HCT116 (cell line): ENCODE measurements around the gene TBP. TPM values are rescaled to one million over a fixed set of nuclear protein-coding genes. Genes with fewer than 3 reads are reported as not detected.

Source experiments
- ATAC-seq: fragments of 200-7000 bp; cut with Tn5 transposase; 2 replicates; pipeline ENCODE4 v1.9.1; 2020; ENCODE audit warnings: mild to moderate bottlenecking, moderate library complexity
- BruUV-seq: library from RNA; stranded (reverse); fragments of 400-500 nt; replicated peaks from 2 replicates; lab custom pipeline; 2021; lab: Mats Ljungman, UMichigan
- CTCF ChIA-PET: fragments of 300-600 bp; sonication (Branson Sonifier 250); formaldehyde crosslinking; loops from one replicate; lab custom pipeline; 2021; ENCODE audit warnings: antibody characterized with exemption; lab: Charles Lee
- POLR2A ChIA-PET: fragments of 300-600, 350-600 bp; sonication (Branson Sonifier 250); formaldehyde crosslinking; loops from one replicate; lab custom pipeline; 2021; ENCODE audit warnings: antibody characterized with exemption; lab: Charles Lee
- RAD21 ChIA-PET, 2 experiments: fragments of 300-600 bp; sonication (Branson Sonifier 250); formaldehyde crosslinking; loops; one replicate each; lab custom pipeline; 2023; ENCODE audit warnings: low total read pairs in 2 of 2; ENCODE audit not compliant: uncharacterized antibody in 2 of 2, unreplicated experiment in 2 of 2, low non-redundant PET in 1 of 2; lab: Charles Lee
- DNase-seq: peaks from one replicate; pipeline ENCODE4 v3.0.0-alpha.2; 2010; ENCODE audit warnings: low read depth, low spot score
- H2AFZ ChIP-seq: fragments of 200-600 bp; shearing (Covaris generic), sonication (generic); 2 replicates; pipeline ENCODE4 v1.6.1; 2017; ENCODE audit warnings: low read depth, mixed run types, mixed read lengths, antibody characterized with exemption, low read length; ENCODE audit not compliant: poor library complexity, severe bottlenecking
- H3K27ac ChIP-seq: 2 replicates; pipeline ENCODE4 v1.5.1; 2012; ENCODE audit warnings: low read depth, low read length
- H3K27me3 ChIP-seq: fragments of 200-600 bp; sonication (generic); 2 replicates; pipeline ENCODE4 v1.6.1; 2016; ENCODE audit warnings: mixed run types, low read length, mixed read lengths; ENCODE audit not compliant: insufficient read depth
- H3K36me3 ChIP-seq, 2 experiments: fragments of 200-500 bp in 1 of 2; fragments of 200-600 bp in 1 of 2; sonication (Bioruptor generic) in 1 of 2; sonication (generic) in 1 of 2; 2 replicates each; pipeline versions ENCODE4 v1.5.1 to v1.6.1; 2014 to 2016; ENCODE audit warnings: low read length in 2 of 2, inconsistent platforms in 1 of 2, mixed read lengths in 1 of 2, mixed run types in 1 of 2; ENCODE audit not compliant: insufficient read depth in 2 of 2, control insufficient read depth in 1 of 2
- H3K4me1 ChIP-seq, 2 experiments: fragments of 200-600 bp in 1 of 2; sonication (generic) in 1 of 2; 2 replicates each; pipeline versions ENCODE4 v1.5.1 to v1.6.1; 2012 to 2017; ENCODE audit warnings: low read length in 2 of 2, inconsistent platforms in 1 of 2, mild to moderate bottlenecking in 1 of 2, mixed read lengths in 1 of 2, mixed run types in 1 of 2, moderate library complexity in 1 of 2; ENCODE audit not compliant: insufficient read depth in 2 of 2, control insufficient read depth in 1 of 2
- H3K4me2 ChIP-seq: fragments of 200-600 bp; sonication (generic); 2 replicates; pipeline ENCODE4 v1.6.1; 2017; ENCODE audit warnings: mixed run types, low read length, mixed read lengths
- H3K4me3 ChIP-seq, 2 experiments: fragments of 200-600 bp in 1 of 2; sonication (generic) in 1 of 2; replicated peaks in 1 of 2; 2 replicates each; pipeline ENCODE4 v1.5.1; 2011 to 2016; ENCODE audit warnings: low read length in 2 of 2, control low read depth in 1 of 2, low read depth in 1 of 2, mild to moderate bottlenecking in 1 of 2, mixed read lengths in 1 of 2, mixed run types in 1 of 2
- H3K79me2 ChIP-seq: fragments of 200-600 bp; sonication (generic); 2 replicates; pipeline ENCODE4 v1.6.1; 2017; ENCODE audit warnings: mild to moderate bottlenecking, mixed run types, low read length, moderate library complexity, mixed read lengths; ENCODE audit not compliant: insufficient read depth
- H3K9ac ChIP-seq: fragments of 200-600 bp; sonication (generic); 2 replicates; pipeline ENCODE4 v1.6.1; 2016; ENCODE audit warnings: low read length, mixed read lengths
- H3K9me2 ChIP-seq: fragments of 200-600 bp; sonication (generic), shearing (Covaris generic); 2 replicates; pipeline ENCODE4 v1.6.1; 2017; ENCODE audit warnings: mixed run types, mild to moderate bottlenecking, moderate library complexity; ENCODE audit not compliant: insufficient read depth
- H3K9me3 ChIP-seq, 2 experiments: fragments of 200-500 bp in 1 of 2; fragments of 200-600 bp in 1 of 2; sonication (Bioruptor generic) in 1 of 2; sonication (generic) in 1 of 2; 2 replicates each; pipeline ENCODE4 v1.6.1; 2014 to 2017; ENCODE audit warnings: low read length in 2 of 2, mixed read lengths in 2 of 2, inconsistent platforms in 1 of 2, low read depth in 1 of 2, mild to moderate bottlenecking in 1 of 2, mixed run types in 1 of 2, moderate library complexity in 1 of 2; ENCODE audit not compliant: control insufficient read depth in 1 of 2, insufficient read depth in 1 of 2
- H4K20me1 ChIP-seq: fragments of 200-600 bp; sonication (generic), shearing (Covaris generic); 2 replicates; pipeline ENCODE4 v1.6.1; 2017; ENCODE audit warnings: mixed run types, mild to moderate bottlenecking, moderate library complexity; ENCODE audit not compliant: insufficient read depth
- EZH2 ChIP-seq: fragments of 200-600 bp; sonication (generic); IDR thresholded peaks from 2 replicates; pipeline ENCODE4 v1.6.1; 2017; ENCODE audit warnings: antibody characterized with exemption, mixed run types
- MAX ChIP-seq: IDR thresholded peaks from 2 replicates; pipeline ENCODE4 v1.6.1; 2012
- SIN3A ChIP-seq: IDR thresholded peaks from 2 replicates; pipeline ENCODE4 v1.6.1; 2012; ENCODE audit warnings: low read depth
- intact Hi-C: fragments of 100-400 bp; cut with micrococcal nuclease; formaldehyde crosslinking; loops from 2 replicates; pipeline ENCODE4 v1.10.0; 2022
- total RNA-seq: library from RNA; stranded (reverse); gene quantifications from one replicate; pipeline ENCODE4 v1.2.1, GENCODE V29; 2021; ENCODE audit not compliant: unreplicated experiment
- TF ChIP-seq, protein P1 (sequence below): IDR thresholded peaks from 2 replicates; pipeline ENCODE4 v1.6.1; 2012; ENCODE audit warnings: low read depth
- TF ChIP-seq, protein P2 (sequence below): IDR thresholded peaks from 2 replicates; pipeline ENCODE4 v1.6.1; 2012

TBP gene
- total RNA-seq, 1 experiment from 2014 or later: 22.7 TPM

GRCh38 chr6:170605574-170606259 is 51.5 kb downstream of the TBP start:
- POLR2A ChIA-PET: no interaction called here
- TF ChIP-seq MAX (no peak), SIN3A (no peak), EZH2 (no peak)
- TF ChIP-seq, protein P1, sequence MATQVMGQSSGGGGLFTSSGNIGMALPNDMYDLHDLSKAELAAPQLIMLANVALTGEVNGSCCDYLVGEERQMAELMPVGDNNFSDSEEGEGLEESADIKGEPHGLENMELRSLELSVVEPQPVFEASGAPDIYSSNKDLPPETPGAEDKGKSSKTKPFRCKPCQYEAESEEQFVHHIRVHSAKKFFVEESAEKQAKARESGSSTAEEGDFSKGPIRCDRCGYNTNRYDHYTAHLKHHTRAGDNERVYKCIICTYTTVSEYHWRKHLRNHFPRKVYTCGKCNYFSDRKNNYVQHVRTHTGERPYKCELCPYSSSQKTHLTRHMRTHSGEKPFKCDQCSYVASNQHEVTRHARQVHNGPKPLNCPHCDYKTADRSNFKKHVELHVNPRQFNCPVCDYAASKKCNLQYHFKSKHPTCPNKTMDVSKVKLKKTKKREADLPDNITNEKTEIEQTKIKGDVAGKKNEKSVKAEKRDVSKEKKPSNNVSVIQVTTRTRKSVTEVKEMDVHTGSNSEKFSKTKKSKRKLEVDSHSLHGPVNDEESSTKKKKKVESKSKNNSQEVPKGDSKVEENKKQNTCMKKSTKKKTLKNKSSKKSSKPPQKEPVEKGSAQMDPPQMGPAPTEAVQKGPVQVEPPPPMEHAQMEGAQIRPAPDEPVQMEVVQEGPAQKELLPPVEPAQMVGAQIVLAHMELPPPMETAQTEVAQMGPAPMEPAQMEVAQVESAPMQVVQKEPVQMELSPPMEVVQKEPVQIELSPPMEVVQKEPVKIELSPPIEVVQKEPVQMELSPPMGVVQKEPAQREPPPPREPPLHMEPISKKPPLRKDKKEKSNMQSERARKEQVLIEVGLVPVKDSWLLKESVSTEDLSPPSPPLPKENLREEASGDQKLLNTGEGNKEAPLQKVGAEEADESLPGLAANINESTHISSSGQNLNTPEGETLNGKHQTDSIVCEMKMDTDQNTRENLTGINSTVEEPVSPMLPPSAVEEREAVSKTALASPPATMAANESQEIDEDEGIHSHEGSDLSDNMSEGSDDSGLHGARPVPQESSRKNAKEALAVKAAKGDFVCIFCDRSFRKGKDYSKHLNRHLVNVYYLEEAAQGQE: no peak
- TF ChIP-seq, protein P2, sequence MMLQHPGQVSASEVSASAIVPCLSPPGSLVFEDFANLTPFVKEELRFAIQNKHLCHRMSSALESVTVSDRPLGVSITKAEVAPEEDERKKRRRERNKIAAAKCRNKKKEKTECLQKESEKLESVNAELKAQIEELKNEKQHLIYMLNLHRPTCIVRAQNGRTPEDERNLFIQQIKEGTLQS: no peak
- H3K9me2 ChIP-seq: no peaks in the 10 kb centered on the region

More at GRCh38 chr6:170605574-170606259, 51.5 kb downstream of the TBP start:
- Histone ChIP-seq H3K36me3 (no peaks in the 10 kb centered on the region), H3K4me2 (no peak overlapping the region), H3K4me3 (no peak overlapping the region), H3K9me3 (no peaks in the 10 kb centered on the region), H2AFZ (no peak overlapping the region), H3K4me1 (no peaks in the 10 kb centered on the region), H3K27ac (no peak overlapping the region), H3K27me3 (peaks cover 4% of the 10 kb centered on the region; the same call in 1 of the 2 replicates), H3K9ac (no peak overlapping the region), H4K20me1 (no peaks in the 10 kb centered on the region), H3K79me2 (no peaks in the 10 kb centered on the region)
- ATAC-seq (no peak), DNase-seq (no peak)
- intact Hi-C loops: no loop called here
- BruUV-seq: no TSS peak
- CTCF ChIA-PET: no interaction called here
- RAD21 ChIA-PET: no interaction called here
